OCI-LY7 (cell line): ENCODE results near the gene CAMK2B.

Experiments used
- CTCF ChIP-seq: fragments of 200-600 bp; sonication (generic); conservative IDR thresholded peaks from 2 replicates; pipeline ENCODE4 v1.5.1; 2014; ENCODE audit warnings: mild to moderate bottlenecking, antibody characterized with exemption, low read length, moderate library complexity, mixed read lengths
- EZH2phosphoT487 ChIP-seq: fragments of 200-600 bp; sonication (generic); IDR thresholded peaks from 2 replicates; pipeline ENCODE4 v1.6.1; 2018; ENCODE audit warnings: low read depth, borderline replicate concordance, mild to moderate bottlenecking, mixed run types, antibody characterized with exemption, low read length, moderate library complexity, mixed read lengths

GRCh38 chr7:44311561-44312495 lies 13.6 kb downstream of the CAMK2B start:
- TF ChIP-seq EZH2phosphoT487 (no peak), CTCF (no peak)
